Thymus (tissue), 11 donors: ENCODE measurements around the gene LTB4R. TPM values are rescaled to one million over a fixed set of nuclear protein-coding genes. Genes with fewer than 3 reads are reported as not detected.

Source experiments
- DNase-seq, 9 donors: peaks; one replicate each; pipeline ENCODE4 v3.0.0-alpha.2; 2013; ENCODE audit warnings: low spot score in 9 of 9, low read depth in 6 of 9, missing footprints in 1 of 9
- H3K27ac ChIP-seq, 2 donors: one replicate each; pipeline ENCODE4 v1.5.1; 2013; ENCODE audit warnings: control low read depth in 1 of 2, low read depth in 1 of 2, low read length in 1 of 2, mild to moderate bottlenecking in 1 of 2, moderate library complexity in 1 of 2
- H3K27me3 ChIP-seq, 2 donors: one replicate each; pipeline ENCODE4 v1.5.1; 2013; ENCODE audit warnings: low read length in 1 of 2; ENCODE audit not compliant: control insufficient read depth in 2 of 2, insufficient read depth in 1 of 2
- H3K36me3 ChIP-seq, 2 donors: one replicate each; pipeline ENCODE4 v1.5.1; 2013; ENCODE audit warnings: low read length in 1 of 2, mild to moderate bottlenecking in 1 of 2, moderate library complexity in 1 of 2; ENCODE audit not compliant: control insufficient read depth in 2 of 2, insufficient read depth in 2 of 2
- H3K4me1 ChIP-seq, 2 donors: one replicate each; pipeline ENCODE4 v1.5.1; 2013; ENCODE audit warnings: low read length in 2 of 2; ENCODE audit not compliant: control insufficient read depth in 2 of 2, insufficient read depth in 2 of 2
- H3K4me3 ChIP-seq, 2 donors: one replicate each; pipeline ENCODE4 v1.5.1; 2013; ENCODE audit warnings: low read length in 2 of 2, control low read depth in 1 of 2, mild to moderate bottlenecking in 1 of 2
- H3K9me3 ChIP-seq, 2 donors: one replicate each; pipeline ENCODE4 v1.5.1; 2013; ENCODE audit warnings: low read length in 1 of 2, mild to moderate bottlenecking in 1 of 2; ENCODE audit not compliant: control insufficient read depth in 2 of 2, insufficient read depth in 1 of 2
- WGBS: extraction: QIAGEN DNeasy Blood & Tissue Kit; methylation state at CpG from one replicate; pipeline ENCODE4 v1.1.7; 2013; 5-methylcytosine and 5-hydroxymethylcytosine counted together
- polyA plus RNA-seq: library from polyadenylated mRNA; stranded (reverse); fragments of 200-250 nt; gene quantifications from one replicate; pipeline ENCODE4 v1.2.3, GENCODE V29; 2013
- total RNA-seq: library from RNA; stranded (reverse); fragments of 120-200 nt; gene quantifications from one replicate; pipeline ENCODE4 v1.2.4, GENCODE V29; 2013
- donor health status: healthy.

Gene LTB4R
- total and polyA plus RNA-seq, 2 donors = 4.4 to 73.3 TPM

DNA sequence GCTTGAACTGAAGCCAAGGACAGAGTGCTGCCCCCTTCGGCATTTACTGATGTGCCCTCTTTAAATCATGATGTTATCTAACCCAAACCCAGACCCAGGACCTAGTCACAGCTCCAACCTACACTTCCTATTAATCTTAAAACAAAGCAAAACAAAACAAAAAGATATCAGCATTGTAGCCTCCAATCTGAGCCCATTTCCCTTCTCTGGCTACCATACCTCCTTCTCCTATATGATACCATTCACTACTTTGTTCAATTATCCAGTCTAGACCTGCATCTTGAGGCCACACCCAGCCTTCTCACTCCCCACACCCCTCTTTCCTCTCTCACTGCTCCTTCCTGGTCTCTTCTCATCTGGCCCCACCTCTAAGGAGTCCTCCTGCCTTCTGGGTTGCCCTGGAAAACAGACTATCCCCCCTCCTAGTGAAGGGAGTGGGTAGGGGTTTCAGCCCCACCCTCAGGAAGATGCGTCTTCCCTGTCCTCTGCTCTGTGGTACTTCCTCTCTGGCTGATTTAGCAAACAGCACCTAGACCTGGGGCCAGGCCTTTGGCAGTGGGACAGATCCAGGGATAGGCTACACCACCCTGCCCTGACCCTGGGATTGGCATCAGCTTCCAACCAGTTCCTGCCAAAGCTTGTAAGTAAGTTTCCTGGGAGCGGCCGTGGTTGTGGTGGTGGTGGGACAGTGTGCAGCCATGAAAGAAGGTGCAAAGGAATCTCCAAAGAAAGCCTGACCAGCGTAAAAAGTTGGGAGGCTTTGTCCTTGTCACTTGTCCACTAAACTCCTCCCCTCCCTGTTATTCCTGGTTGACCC is 3.3 kb downstream of the LTB4R start:
- Histone ChIP-seq H3K36me3 (no peaks in the 10 kb centered on the region), H3K9me3 (no peaks in the 10 kb centered on the region), H3K27me3 (peaks cover 0 to 15% of the 10 kb centered on the region in 2 donors), H3K27ac (no peak overlapping the region), H3K4me3 (no peak overlapping the region), H3K4me1 (peaks cover 9 to 44% of the 10 kb centered on the region in 2 donors)
- 82% methylated on average over 5 of the region's 5 CpGs for WGBS
- no peak for DNase-seq

DNA sequence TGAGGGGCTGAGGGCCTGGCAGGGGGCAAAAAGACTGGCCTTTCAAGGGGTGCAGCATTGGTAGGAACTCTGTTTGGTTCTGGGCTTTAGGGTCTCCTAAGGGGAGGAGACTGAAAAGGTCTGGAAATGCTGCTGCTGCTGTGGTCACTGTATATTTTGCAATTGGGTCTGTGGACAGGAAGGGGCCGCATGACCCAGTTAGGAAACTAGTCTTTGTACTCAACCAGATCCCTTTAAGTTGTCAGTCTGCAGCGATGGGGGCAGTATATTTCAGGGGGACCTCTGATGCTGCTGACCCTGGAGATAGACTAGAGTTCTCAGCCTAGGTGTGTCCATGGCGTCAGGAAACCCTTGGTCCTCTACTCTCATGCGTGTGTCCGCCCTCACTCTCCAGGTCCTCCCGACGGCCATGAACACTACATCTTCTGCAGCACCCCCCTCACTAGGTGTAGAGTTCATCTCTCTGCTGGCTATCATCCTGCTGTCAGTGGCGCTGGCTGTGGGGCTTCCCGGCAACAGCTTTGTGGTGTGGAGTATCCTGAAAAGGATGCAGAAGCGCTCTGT is 4.0 kb downstream of the LTB4R start:
- Histone ChIP-seq H3K27me3 (peaks cover 0 to 15% of the 10 kb centered on the region in 2 donors), H3K36me3 (no peaks in the 10 kb centered on the region), H3K27ac (no peak overlapping the region), H3K4me3 (no peak overlapping the region), H3K4me1 (peaks cover 6 to 36% of the 10 kb centered on the region in 2 donors), H3K9me3 (no peaks in the 10 kb centered on the region)
- DNase-seq = no peak
- 96% methylated on average over 10 of the region's 10 CpGs for WGBS

DNA sequence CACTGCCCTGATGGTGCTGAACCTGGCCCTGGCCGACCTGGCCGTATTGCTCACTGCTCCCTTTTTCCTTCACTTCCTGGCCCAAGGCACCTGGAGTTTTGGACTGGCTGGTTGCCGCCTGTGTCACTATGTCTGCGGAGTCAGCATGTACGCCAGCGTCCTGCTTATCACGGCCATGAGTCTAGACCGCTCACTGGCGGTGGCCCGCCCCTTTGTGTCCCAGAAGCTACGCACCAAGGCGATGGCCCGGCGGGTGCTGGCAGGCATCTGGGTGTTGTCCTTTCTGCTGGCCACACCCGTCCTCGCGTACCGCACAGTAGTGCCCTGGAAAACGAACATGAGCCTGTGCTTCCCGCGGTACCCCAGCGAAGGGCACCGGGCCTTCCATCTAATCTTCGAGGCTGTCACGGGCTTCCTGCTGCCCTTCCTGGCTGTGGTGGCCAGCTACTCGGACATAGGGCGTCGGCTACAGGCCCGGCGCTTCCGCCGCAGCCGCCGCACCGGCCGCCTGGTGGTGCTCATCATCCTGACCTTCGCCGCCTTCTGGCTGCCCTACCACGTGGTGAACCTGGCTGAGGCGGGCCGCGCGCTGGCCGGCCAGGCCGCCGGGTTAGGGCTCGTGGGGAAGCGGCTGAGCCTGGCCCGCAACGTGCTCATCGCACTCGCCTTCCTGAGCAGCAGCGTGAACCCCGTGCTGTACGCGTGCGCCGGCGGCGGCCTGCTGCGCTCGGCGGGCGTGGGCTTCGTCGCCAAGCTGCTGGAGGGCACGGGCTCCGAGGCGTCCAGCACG is 4.7 kb downstream of the LTB4R start:
- Histone ChIP-seq H3K9me3 (no peaks in the 10 kb centered on the region), H3K27ac (peak overlapping the region in 1 of 2 donors; percentile 38), H3K27me3 (peaks cover 0 to 15% of the 10 kb centered on the region in 2 donors), H3K36me3 (no peaks in the 10 kb centered on the region), H3K4me3 (no peak overlapping the region), H3K4me1 (peaks cover 2 to 34% of the 10 kb centered on the region in 2 donors)
- 94% methylated on average over 70 of the region's 70 CpGs for WGBS
- DNase-seq = no peak

DNA sequence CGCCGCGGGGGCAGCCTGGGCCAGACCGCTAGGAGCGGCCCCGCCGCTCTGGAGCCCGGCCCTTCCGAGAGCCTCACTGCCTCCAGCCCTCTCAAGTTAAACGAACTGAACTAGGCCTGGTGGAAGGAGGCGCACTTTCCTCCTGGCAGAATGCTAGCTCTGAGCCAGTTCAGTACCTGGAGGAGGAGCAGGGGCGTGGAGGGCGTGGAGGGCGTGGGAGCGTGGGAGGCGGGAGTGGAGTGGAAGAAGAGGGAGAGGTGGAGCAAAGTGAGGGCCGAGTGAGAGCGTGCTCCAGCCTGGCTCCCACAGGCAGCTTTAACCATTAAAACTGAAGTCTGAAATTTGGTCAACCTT is 5.3 kb downstream of the LTB4R start:
- 94% methylated on average over 18 of the region's 18 CpGs for WGBS

DNA sequence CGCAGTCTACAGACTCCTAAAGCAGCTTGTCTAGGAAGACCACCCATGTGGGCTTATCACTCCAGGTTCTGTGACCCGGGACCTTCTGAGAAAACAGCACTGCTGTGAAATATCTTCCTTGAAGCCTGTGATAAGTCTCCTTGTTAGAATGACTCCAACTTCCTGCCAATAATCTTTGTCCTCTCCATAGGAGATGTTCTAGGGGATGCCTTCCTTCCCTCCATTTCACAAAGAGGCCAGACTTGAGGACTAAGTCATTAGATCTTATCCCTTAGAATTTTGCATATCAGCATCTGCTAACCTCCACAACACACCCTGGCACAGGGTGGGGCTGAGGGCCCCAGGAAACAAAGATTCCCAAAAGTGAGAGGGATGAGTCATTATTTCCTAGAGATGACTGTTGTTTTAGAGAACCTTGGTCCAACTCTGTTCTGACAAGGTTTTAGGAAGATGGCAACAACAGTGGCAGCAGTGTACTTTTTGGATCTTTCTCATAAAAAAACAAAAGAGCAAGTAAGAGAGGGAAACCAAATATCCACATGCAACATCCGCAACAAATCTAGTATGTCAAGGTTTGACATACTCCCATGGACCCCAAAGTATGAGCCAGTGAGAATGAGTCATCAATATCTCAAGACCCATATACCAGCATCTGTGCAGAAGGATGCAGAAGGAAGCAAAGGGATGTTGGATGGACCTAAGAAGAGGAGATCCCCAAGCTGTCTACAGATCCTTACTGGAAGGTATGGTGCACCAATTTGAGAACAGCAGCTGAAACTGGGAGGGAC is 6.0 kb downstream of the LTB4R start:
- 96% methylated on average over 3 of the region's 3 CpGs for WGBS

More for the DNA sequence above, 5.3 kb downstream of the LTB4R start:
- Histone ChIP-seq H3K36me3 (no peaks in the 10 kb centered on the region), H3K4me3 (no peak overlapping the region), H3K27ac (peak overlapping the region in 1 of 2 donors; percentile 38), H3K27me3 (peaks cover 0 to 11% of the 10 kb centered on the region in 2 donors), H3K4me1 (peaks cover 0 to 29% of the 10 kb centered on the region in 2 donors), H3K9me3 (no peaks in the 10 kb centered on the region)
- no peak for DNase-seq

DNA sequence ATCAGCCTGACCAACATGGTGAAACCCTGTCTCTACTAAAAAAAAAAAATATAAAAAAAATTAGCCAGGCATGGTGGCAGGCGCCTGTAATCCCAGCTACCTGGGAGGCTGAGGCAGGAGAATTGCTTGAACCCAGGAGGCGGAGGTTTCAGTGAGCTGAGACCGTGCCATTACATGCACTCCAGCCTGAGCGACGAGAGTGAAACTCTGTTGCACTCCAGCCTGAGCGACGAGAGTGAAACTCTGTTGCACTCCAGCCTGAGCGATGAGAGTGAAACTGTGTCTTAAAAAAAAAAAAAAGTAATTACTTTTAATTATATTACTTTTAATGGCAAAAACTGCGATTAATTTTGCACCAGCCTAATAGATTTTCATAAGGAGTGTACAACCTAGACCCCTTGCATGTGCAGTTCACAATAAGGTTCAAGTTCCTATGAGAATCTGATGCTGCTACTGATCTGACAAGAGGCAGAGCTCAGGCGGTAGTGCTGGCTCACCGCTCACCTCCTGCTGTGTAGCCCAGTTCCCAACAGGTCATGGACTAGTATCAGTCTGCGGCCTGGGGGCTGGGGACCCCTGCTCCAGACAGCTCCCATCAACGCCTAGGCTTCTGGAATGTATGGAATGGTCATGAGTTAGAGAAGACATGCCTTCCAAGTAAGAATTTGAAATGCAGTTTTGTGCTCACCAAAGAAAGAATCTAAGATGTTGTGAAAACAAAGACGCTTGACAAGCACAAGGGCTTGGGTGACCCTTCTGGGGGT is 10.1 kb downstream of the LTB4R start:
- Histone ChIP-seq H3K36me3 (no peaks in the 10 kb centered on the region), H3K27me3 (peaks cover 0 to 13% of the 10 kb centered on the region in 2 donors), H3K4me1 (no peaks in the 10 kb centered on the region), H3K27ac (no peak overlapping the region), H3K4me3 (no peak overlapping the region), H3K9me3 (no peaks in the 10 kb centered on the region)
- WGBS = 96% methylated on average over 14 of the region's 14 CpGs
- DNase-seq = no peak

More for the DNA sequence above, 6.0 kb downstream of the LTB4R start:
- H3K4me3 ChIP-seq = no peak overlapping the region
- H3K27me3 ChIP-seq = peaks cover 0 to 10% of the 10 kb centered on the region in 2 donors
- no peaks in the 10 kb centered on the region for H3K36me3 ChIP-seq
- H3K27ac ChIP-seq = no peak overlapping the region
- no peak for DNase-seq
- H3K9me3 ChIP-seq = no peaks in the 10 kb centered on the region
- H3K4me1 ChIP-seq = peaks cover 0 to 21% of the 10 kb centered on the region in 2 donors

DNA sequence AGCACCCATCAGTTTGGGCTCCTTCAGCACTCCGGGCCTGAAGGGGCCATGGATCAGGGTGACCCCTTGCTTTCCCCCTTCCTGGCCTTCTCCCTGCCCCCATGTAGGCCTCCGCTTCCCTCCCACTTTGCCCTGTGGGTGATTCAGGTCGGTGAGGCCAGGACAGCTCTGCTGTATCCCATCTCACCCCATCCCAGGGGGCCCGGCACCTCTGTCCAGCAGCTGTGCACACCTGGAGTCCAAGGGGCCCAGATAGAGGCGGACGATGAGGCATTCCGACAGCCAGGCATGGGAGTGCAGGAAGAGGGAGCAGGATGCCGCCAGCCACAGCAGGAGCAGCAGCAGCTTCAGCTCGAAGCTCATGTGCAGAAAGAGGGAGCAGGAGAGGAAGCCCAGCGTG is 11.4 kb downstream of the LTB4R start:
- Histone ChIP-seq H3K27ac (no peak overlapping the region), H3K9me3 (no peaks in the 10 kb centered on the region), H3K4me1 (peaks cover 0 to 7% of the 10 kb centered on the region in 2 donors), H3K27me3 (peaks cover 0 to 13% of the 10 kb centered on the region in 2 donors), H3K4me3 (no peak overlapping the region), H3K36me3 (no peaks in the 10 kb centered on the region)
- WGBS = 93% methylated on average over 10 of the region's 10 CpGs
- no peak for DNase-seq

DNA sequence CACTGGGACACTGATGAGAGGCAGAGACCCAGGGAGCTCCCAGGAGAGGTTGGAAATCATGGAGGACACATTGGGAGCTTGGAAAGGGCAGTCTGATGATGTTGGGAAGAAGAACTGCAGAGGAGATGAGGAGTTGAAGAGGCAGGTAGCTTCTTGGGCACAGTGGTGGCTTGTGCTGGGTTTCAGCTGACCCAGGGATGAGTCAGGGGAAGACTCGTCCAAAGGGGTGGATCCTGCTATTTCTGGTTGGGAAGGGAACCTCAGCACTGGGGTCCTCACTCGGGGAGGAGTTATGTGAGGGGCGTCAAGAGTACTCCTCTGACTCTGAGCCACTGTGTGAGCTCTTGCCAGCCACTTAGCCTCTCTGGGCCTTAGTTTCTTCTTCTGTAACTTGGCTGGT is 12.0 kb downstream of the LTB4R start:
- Histone ChIP-seq H3K4me3 (no peak overlapping the region), H3K27ac (no peak overlapping the region), H3K36me3 (no peaks in the 10 kb centered on the region), H3K27me3 (peaks cover 0 to 13% of the 10 kb centered on the region in 2 donors), H3K4me1 (peaks cover 0 to 8% of the 10 kb centered on the region in 2 donors), H3K9me3 (no peaks in the 10 kb centered on the region)
- no peak for DNase-seq
- 88% methylated on average over 3 of the region's 3 CpGs for WGBS
